HG03354 (cell line): ENCODE measurements around the gene PAFAH1B1.
"Not testable (repeated sequence)": the region's sequence is repeated elsewhere in the genome, so short reads cannot be mapped to it uniquely, and the experiment has no call there.

Experiments
- ATAC-seq: cut with Tn5 transposase; IDR thresholded peaks from one replicate; pipeline ENCODE4 v1.9.1; 2021; ENCODE audit warnings: mild to moderate bottlenecking; ENCODE audit not compliant: unreplicated experiment, poor library complexity, severe bottlenecking

The PAFAH1B1 gene

GRCh38 chr17:2592971-2593820 lies at the start of gene PAFAH1B1:
Gene PAFAH1B1, plus strand, starts transcription at chr17:2593654. Its CDS starts 44,635 bp downstream, at chr17:2638289.
- peak; percentile 86 for ATAC-seq

- ATAC-seq, result no peak
Observed at GRCh38 chr17:2545393-2545792, 48.1 kb upstream of the PAFAH1B1 start.

GRCh38 chr17:2547176-2547575 lies 46.3 kb upstream of the PAFAH1B1 start:
- no peak for ATAC-seq

- ATAC-seq, result not testable (repeated sequence)
Observed at GRCh38 chr17:2548026-2548425, 45.4 kb upstream of the PAFAH1B1 start.

GRCh38 chr17:2549392-2550211 lies 43.9 kb upstream of the PAFAH1B1 start:
- ATAC-seq, result no peak

GRCh38 chr17:2551493-2551892 lies 42.0 kb upstream of the PAFAH1B1 start:
- no peak for ATAC-seq

- no peak for ATAC-seq
Observed at GRCh38 chr17:2551928-2552327, 41.5 kb upstream of the PAFAH1B1 start.

- ATAC-seq, result no peak
Observed at GRCh38 chr17:2560658-2561057, 32.8 kb upstream of the PAFAH1B1 start.

GRCh38 chr17:2562162-2562858 lies 31.1 kb upstream of the PAFAH1B1 start:
- no peak for ATAC-seq

GRCh38 chr17:2563061-2563460 lies 30.4 kb upstream of the PAFAH1B1 start:
- no peak for ATAC-seq

GRCh38 chr17:2563543-2563942 lies 29.9 kb upstream of the PAFAH1B1 start:
- ATAC-seq, result no peak

GRCh38 chr17:2564877-2565276 lies 28.6 kb upstream of the PAFAH1B1 start:
- no peak for ATAC-seq

GRCh38 chr17:2566056-2566455 lies 27.4 kb upstream of the PAFAH1B1 start:
- ATAC-seq, result no peak

GRCh38 chr17:2571523-2572303 lies 21.7 kb upstream of the PAFAH1B1 start:
- ATAC-seq, result peak; percentile 93

- not testable (repeated sequence) for ATAC-seq
Observed at GRCh38 chr17:2572304-2572609, 21.2 kb upstream of the PAFAH1B1 start.

GRCh38 chr17:2580151-2580550 lies 13.3 kb upstream of the PAFAH1B1 start:
- no peak for ATAC-seq

- ATAC-seq, result no peak
Observed at GRCh38 chr17:2580661-2581060, 12.8 kb upstream of the PAFAH1B1 start.

- no peak for ATAC-seq
Observed at GRCh38 chr17:2582493-2582892, 11.0 kb upstream of the PAFAH1B1 start.

- no peak for ATAC-seq
Observed at GRCh38 chr17:2591040-2591640, 2.3 kb upstream of the PAFAH1B1 start.
